Spleen (tissue), 7 donors: ENCODE data around the gene KCNS1.

Experiments
- POLR2A ChIP-seq, 3 donors: fragments of 450-650 bp; IDR thresholded peaks; one replicate each; pipeline ENCODE4 v1.5.1; 2017; ENCODE audit warnings: antibody characterized with exemption in 3 of 3, mild to moderate bottlenecking in 1 of 3
- POLR2AphosphoS5 ChIP-seq, 3 donors: sonication (generic); formaldehyde crosslinking; IDR thresholded peaks; one replicate each; pipeline ENCODE4 v1.5.1; 2017; ENCODE audit warnings: antibody characterized with exemption in 3 of 3
- TF ChIP-seq, protein P1 (sequence below), 11 experiments: fragments of 200-600 bp in 7 of 11; fragments of 450-650 bp in 4 of 11; sonication (generic) in 4 of 11; IDR thresholded peaks in 8 of 11; conservative IDR thresholded peaks in 3 of 11; 1 replicate in 7 of 11; 2 replicates in 4 of 11; pipeline versions ENCODE4 v1.4.0 to v1.8.0; 2016 to 2021; ENCODE audit warnings: antibody characterized with exemption in 11 of 11, inconsistent platforms in 4 of 11, mild to moderate bottlenecking in 1 of 11
- donor health status: DM: no; HTN: no; CAD: no; lungs with moderate emphysema.
- donor health status: DM: no; HTN: no; CAD: no.
- donor health status: DM: no; HTN: no; CAD: no.

DNA sequence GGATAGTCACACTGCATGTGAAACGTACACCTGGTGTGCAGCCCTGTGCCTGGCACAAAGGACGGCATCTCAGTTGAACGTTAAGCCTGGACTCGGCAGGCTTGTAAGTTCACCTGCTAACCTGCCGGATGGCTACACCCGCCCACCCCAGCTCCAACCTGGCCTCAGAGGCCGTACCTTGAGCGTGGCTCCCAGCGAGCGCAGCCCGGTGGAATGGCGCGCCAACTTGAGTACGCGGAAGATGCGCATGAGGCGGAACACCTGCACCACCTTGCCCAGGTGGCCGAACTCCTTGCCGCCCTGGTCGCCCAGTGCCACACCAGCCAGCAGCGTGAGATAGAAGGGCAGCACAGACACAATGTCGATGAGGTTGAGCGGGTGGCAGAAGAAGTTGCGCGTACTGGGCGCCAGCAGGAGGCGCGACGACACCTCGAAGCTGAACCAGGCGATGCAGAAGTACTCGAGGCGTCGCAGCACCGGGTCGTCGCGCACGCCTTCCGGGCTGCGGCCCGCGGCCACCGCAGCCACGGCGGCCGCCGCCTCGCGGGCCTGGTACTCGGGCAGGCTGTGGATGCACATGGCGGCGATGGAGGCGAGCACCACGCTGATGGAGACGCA is 3.3 kb downstream of the KCNS1 start:
- TF ChIP-seq, protein P1, sequence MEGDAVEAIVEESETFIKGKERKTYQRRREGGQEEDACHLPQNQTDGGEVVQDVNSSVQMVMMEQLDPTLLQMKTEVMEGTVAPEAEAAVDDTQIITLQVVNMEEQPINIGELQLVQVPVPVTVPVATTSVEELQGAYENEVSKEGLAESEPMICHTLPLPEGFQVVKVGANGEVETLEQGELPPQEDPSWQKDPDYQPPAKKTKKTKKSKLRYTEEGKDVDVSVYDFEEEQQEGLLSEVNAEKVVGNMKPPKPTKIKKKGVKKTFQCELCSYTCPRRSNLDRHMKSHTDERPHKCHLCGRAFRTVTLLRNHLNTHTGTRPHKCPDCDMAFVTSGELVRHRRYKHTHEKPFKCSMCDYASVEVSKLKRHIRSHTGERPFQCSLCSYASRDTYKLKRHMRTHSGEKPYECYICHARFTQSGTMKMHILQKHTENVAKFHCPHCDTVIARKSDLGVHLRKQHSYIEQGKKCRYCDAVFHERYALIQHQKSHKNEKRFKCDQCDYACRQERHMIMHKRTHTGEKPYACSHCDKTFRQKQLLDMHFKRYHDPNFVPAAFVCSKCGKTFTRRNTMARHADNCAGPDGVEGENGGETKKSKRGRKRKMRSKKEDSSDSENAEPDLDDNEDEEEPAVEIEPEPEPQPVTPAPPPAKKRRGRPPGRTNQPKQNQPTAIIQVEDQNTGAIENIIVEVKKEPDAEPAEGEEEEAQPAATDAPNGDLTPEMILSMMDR (IDR thresholded peaks at IDR 0.05 in 8 of 11, conservative IDR thresholded peaks at IDR 0.05 in 3 of 11): peak in 8 of 11 experiments; percentile 11 to 49 (median 29)
- TF ChIP-seq POLR2A (IDR thresholded peaks at IDR 0.05): no peak
- TF ChIP-seq POLR2AphosphoS5 (IDR thresholded peaks at IDR 0.05): peak in 2 of 3 donors; percentile 23 to 50
